PC-3 (cell line): ENCODE results near the gene NKAIN2.

ENCODE experiments used
- CTCF ChIP-seq: fragments of 300-600 bp; sonication (generic); conservative IDR thresholded peaks from 2 replicates; pipeline ENCODE4 v1.5.1; 2017; ENCODE audit warnings: antibody characterized with exemption, low read depth, mild to moderate bottlenecking, low read length
- EZH2phosphoT487 ChIP-seq: fragments of 300-600 bp; sonication (generic); IDR thresholded peaks from 2 replicates; pipeline ENCODE4 v1.6.1; 2018; ENCODE audit warnings: mild to moderate bottlenecking, antibody characterized with exemption, low read length, borderline replicate concordance

GRCh38 chr6:124007266-124007665, 203.6 kb downstream of the NKAIN2 start:
- TF ChIP-seq CTCF (no peak), EZH2phosphoT487 (no peak)
